Neutrophil (primary cell): ENCODE measurements around the gene BST2.
"Not testable (repeated sequence)": the region's sequence is repeated elsewhere in the genome, so short reads cannot be mapped to it uniquely, and the experiment has no call there.

Experiments used
- H3K27ac ChIP-seq: fragments of 200-600 bp; sonication (generic); 2 replicates; pipeline ENCODE4 v1.5.1; 2016; ENCODE audit warnings: mild to moderate bottlenecking, moderate library complexity
- H3K27me3 ChIP-seq: fragments of 200-600 bp; sonication (generic); 2 replicates; pipeline ENCODE4 v1.6.0; 2016; ENCODE audit warnings: mild to moderate bottlenecking
- H3K36me3 ChIP-seq: fragments of 200-600 bp; sonication (generic); 2 replicates; pipeline ENCODE4 v1.5.1; 2017
- H3K4me1 ChIP-seq, 2 experiments: fragments of 200-600 bp in 1 of 2; sonication (generic) in 1 of 2; 1 replicate in 1 of 2; 2 replicates in 1 of 2; pipeline versions ENCODE4 v1.5.1 to v1.6.1; 2013 to 2016; ENCODE audit warnings: low read depth in 1 of 2, low read length in 1 of 2, mild to moderate bottlenecking in 1 of 2, moderate library complexity in 1 of 2; ENCODE audit not compliant: control insufficient read depth in 1 of 2, insufficient read depth in 1 of 2
- H3K4me3 ChIP-seq, 2 experiments: fragments of 200-600 bp in 1 of 2; sonication (generic) in 1 of 2; 1 replicate in 1 of 2; 2 replicates in 1 of 2; pipeline ENCODE4 v1.5.1; 2013 to 2016; ENCODE audit warnings: low read depth in 1 of 2, low read length in 1 of 2, mild to moderate bottlenecking in 1 of 2, moderate library complexity in 1 of 2
- H3K9me3 ChIP-seq: fragments of 200-600 bp; sonication (generic); 2 replicates; pipeline ENCODE4 v1.5.1; 2016
- TF ChIP-seq, protein P1 (sequence below): fragments of 200-600 bp; sonication (generic); IDR thresholded peaks from 2 replicates; pipeline ENCODE4 v1.5.1; 2016; ENCODE audit warnings: antibody characterized with exemption

The BST2 gene

DNA sequence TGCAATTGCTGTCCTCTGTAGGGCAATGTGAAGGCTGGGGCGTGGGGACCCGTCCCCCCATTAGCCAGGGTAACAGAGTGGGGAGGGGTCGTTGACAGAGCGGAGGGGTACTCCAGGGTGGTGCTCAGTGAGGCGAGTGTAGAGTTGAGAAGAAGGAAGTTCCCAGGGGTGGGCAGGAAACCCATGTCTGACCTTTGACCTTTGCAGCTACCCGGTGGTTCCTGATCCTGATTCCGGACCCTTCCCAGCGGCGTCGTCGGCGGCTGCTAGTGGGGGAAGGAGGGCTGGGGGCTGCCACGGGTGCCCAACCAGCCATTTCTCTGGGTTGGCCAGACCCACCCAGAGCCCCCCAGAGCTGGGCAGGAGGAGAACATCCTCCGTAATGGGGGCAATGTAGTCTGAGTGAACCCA is 26.2 kb downstream of the BST2 start:
- H3K27me3 ChIP-seq = peaks cover 34% of the 10 kb centered on the region
- H3K4me3 ChIP-seq = no peak overlapping the region
- no peaks in the 10 kb centered on the region for H3K36me3 ChIP-seq
- H3K9me3 ChIP-seq = no peaks in the 10 kb centered on the region
- TF ChIP-seq, protein P1, sequence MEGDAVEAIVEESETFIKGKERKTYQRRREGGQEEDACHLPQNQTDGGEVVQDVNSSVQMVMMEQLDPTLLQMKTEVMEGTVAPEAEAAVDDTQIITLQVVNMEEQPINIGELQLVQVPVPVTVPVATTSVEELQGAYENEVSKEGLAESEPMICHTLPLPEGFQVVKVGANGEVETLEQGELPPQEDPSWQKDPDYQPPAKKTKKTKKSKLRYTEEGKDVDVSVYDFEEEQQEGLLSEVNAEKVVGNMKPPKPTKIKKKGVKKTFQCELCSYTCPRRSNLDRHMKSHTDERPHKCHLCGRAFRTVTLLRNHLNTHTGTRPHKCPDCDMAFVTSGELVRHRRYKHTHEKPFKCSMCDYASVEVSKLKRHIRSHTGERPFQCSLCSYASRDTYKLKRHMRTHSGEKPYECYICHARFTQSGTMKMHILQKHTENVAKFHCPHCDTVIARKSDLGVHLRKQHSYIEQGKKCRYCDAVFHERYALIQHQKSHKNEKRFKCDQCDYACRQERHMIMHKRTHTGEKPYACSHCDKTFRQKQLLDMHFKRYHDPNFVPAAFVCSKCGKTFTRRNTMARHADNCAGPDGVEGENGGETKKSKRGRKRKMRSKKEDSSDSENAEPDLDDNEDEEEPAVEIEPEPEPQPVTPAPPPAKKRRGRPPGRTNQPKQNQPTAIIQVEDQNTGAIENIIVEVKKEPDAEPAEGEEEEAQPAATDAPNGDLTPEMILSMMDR = no peak
- H3K27ac ChIP-seq = no peak overlapping the region
- H3K4me1 ChIP-seq = peaks cover 7 to 9% of the 10 kb centered on the region in 2 experiments

DNA sequence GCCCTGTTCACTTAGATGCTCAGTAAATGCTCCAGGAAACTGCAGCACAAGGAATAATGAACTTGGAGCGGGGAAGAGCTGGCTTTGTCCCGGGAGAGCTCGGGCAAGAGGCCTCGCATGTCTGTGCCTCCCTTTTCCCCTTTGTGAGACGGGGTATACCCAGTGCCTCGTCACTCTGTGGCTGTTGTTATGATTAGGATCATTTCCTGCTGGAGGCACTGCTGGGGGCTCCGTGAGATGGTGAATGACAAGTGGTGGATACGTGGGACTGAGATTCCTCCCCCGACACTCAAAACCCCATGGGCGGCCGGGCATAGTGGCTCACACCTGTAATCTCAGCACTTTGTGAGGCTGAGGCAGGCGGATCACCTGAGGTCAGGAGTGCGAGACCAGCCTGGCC is 27.2 kb downstream of the BST2 start:
- Histone ChIP-seq H3K36me3 (no peaks in the 10 kb centered on the region), H3K9me3 (no peaks in the 10 kb centered on the region), H3K4me1 (peaks cover 7 to 9% of the 10 kb centered on the region in 2 experiments), H3K27me3 (peaks cover 34% of the 10 kb centered on the region), H3K27ac (no peak overlapping the region), H3K4me3 (no peak overlapping the region)
- TF ChIP-seq, protein P1 = no peak

DNA sequence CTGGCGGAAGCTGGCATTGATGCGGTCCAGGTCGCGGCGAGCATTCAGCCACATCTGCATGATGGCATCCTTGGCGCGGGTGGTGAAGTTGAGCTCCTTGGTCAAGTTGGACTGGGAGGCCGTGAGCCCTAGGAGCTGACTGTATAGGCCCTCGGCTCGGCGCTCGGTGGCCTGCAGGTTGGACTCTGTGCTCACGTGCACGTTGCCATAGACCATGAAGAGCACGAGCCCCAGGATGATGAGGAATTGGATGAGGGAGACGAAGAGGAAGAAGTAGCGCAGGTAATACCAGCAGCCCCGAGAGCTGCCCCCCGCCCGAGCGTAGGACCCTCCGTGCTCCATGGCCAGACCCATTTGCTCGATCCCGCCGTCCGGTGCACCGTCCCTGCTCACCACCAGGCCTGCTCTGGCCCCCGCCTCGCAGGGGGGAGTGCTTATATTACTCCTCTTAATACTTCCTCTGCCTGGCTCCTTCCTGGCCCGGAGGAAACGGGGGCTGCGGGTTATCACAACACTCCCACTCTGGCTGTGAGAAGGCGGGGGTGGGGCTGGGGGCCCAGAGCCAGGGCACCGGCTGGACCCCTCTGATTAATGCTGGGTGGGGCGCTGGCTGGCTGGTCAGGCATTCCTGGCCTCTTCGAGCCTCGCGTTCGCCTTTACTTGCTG is 28.4 kb downstream of the BST2 start, which contains the start of gene PLVAP:
PLVAP (minus strand) TSS at position 408 of the 666 bp plus-strand sequence; CDS start at position 354, 54 bp downstream.
- Histone ChIP-seq H3K36me3 (no peaks in the 10 kb centered on the region), H3K27ac (no peak within 1 kb of the TSS), H3K4me1 (peaks cover 0 to 6% of the 10 kb centered on the region in 2 experiments), H3K9me3 (no peaks in the 10 kb centered on the region), H3K4me3 (no peak within 1 kb of the TSS), H3K27me3 (peaks cover 34% of the 10 kb centered on the region)
- TF ChIP-seq, protein P1 = no peak

DNA sequence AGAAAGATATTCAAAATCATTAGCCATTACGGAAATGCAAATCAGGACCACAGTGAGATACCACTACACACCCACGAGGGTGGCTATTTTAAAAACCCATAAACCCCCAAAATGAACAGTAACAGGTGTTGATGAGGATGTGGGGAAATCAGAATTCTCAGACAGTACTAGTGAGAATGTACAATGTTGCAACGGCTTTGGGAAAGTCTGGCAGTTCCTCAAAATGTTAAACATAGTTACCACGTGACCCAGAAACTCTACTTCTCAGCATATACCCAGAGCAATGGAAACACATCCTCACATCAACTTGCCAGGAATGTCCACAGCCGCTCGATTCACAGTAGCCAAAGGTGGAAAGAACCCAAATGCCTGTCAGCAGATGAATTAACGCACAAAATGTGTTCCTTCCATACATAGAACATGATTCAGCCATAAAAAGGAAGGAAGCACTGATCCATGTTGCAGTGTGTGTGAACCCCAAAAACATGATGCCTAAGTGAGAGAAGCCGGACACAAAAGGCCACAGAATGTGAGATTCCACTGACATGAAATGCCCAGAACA is 35.3 kb downstream of the BST2 start:
- Histone ChIP-seq H3K27me3 (no peaks in the 10 kb centered on the region), H3K36me3 (no peaks in the 10 kb centered on the region), H3K4me1 (peaks cover 13% of the 10 kb centered on the region in 2 experiments), H3K4me3 (peak overlapping the region in 1 of 2 experiments; percentile 19), H3K27ac (peak overlapping the region; percentile 70), H3K9me3 (no peaks in the 10 kb centered on the region)
- TF ChIP-seq, protein P1 = no peak

DNA sequence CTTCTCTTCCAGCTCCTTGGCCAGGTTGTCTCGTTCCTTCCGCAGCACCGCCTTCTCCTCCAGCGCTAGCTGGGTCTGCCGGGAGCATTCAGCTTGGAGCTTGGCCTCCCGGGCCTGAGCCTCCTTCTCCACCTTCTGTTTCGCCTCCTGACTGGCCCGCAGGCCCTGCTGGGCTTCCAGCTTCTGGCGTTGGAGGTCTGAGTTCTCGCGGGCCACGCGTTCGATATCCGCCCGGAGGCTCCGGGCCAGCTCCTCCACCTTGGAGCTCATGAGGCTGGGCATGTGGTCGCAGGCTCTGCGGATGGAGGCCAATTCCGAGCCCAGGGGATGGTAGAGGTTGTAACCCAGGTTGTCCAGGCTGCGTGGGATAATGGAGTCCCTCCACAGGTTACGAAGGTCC is 40.1 kb downstream of the BST2 start:
- peaks cover 12% of the 10 kb centered on the region for H3K27me3 ChIP-seq
- no peaks in the 10 kb centered on the region for H3K36me3 ChIP-seq
- no peak overlapping the region for H3K4me3 ChIP-seq
- H3K4me1 ChIP-seq = peaks cover 10 to 11% of the 10 kb centered on the region in 2 experiments
- TF ChIP-seq, protein P1 = no peak
- no peaks in the 10 kb centered on the region for H3K9me3 ChIP-seq
- H3K27ac ChIP-seq = no peak overlapping the region

DNA sequence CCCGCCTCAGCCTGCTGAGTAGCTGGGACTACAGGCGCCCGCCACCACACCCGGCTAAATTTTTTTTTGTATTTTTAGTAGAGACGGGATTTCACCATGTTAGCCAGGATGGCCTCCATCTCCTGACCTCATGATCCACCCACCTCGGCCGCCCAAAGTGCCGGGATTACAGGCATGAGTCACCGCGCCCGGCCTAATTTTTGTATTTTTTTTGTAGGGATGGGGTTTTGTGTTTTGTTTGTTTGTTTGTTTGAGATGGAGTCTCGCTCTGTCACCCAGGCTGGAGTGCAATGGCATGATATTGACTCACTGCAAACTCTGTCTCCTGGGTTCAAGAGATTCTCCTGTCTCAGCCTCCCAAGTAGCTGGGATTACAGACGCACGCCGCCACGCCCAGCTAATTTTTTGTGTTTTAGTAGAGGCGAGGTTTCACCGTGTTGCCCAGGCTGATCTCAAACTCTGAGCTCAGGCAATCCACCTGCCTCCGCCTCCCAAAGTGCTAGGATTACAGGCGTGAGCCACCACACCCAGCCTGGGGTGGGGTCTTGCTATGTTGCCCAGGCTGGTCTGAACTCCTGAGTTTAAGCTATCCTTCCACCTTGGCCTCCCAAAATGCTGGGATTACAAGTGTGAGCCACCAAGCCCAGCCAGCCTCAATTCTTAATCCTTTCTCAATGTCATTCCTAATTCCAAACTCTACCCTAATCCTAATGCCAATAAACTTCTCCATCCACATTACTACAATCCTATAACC is 41.4 kb downstream of the BST2 start:
- not testable (repeated sequence) for H3K36me3 ChIP-seq, H3K9me3 ChIP-seq, H3K27ac ChIP-seq, H3K4me3 ChIP-seq, H3K4me1 ChIP-seq
- peaks cover 12% of the 10 kb centered on the region for H3K27me3 ChIP-seq
